IMR-90 (cell line): ENCODE measurements around the gene SLC7A9. TPM values are rescaled to one million over a fixed set of nuclear protein-coding genes. Genes with fewer than 3 reads are reported as not detected.

Experiments used
- ATAC-seq: fragments of 200-7000 bp; cut with Tn5 transposase; 2 replicates; pipeline ENCODE4 v1.9.1; 2020; ENCODE audit warnings: low read depth, mild to moderate bottlenecking, moderate library complexity
- BruUV-seq: library from RNA; stranded (reverse); fragments of 400-500 nt; replicated peaks from 2 replicates; lab custom pipeline; 2021; lab: Mats Ljungman, UMichigan
- CTCF ChIA-PET: fragments of 300-600 bp; formaldehyde crosslinking; extraction: SDS; loops from one replicate; lab custom pipeline; 2021; ENCODE audit warnings: antibody characterized with exemption; lab: Yijun Ruan, JAX
- POLR2A ChIA-PET: fragments of 300-600 bp; sonication (Branson Sonifier 250); formaldehyde crosslinking; loops from one replicate; lab custom pipeline; 2022; ENCODE audit warnings: antibody characterized with exemption; ENCODE audit not compliant: unreplicated experiment; lab: Charles Lee
- DNase-seq: peaks from one replicate; pipeline ENCODE4 v3.0.0; 2013
- H2AFZ ChIP-seq: replicated peaks from 2 replicates; pipeline ENCODE3; 2013; ENCODE audit warnings: low read length, mild to moderate bottlenecking; ENCODE audit not compliant: poor library complexity
- H2AK5ac ChIP-seq: 2 replicates; pipeline ENCODE4 v1.6.1; 2013; ENCODE audit warnings: low read depth, low read length, inconsistent platforms
- H2AK9ac ChIP-seq: replicated peaks from 2 replicates; pipeline ENCODE3; 2013; ENCODE audit warnings: mild to moderate bottlenecking, low read depth, low read length, moderate library complexity; ENCODE audit not compliant: poor library complexity
- H2BK120ac ChIP-seq: 2 replicates; pipeline ENCODE4 v1.6.1; 2013; ENCODE audit warnings: low read depth, low read length, inconsistent platforms
- H2BK15ac ChIP-seq: 3 replicates; pipeline ENCODE4 v1.6.1; 2013; ENCODE audit warnings: low read depth, low read length, inconsistent platforms
- H2BK20ac ChIP-seq: 2 replicates; pipeline ENCODE4 v1.6.1; 2013; ENCODE audit warnings: low read depth, mild to moderate bottlenecking, inconsistent platforms, low read length, moderate library complexity
- H2BK5ac ChIP-seq: 2 replicates; pipeline ENCODE4 v1.6.1; 2013; ENCODE audit warnings: mild to moderate bottlenecking, low read depth, low read length, inconsistent platforms; ENCODE audit not compliant: poor library complexity, severe bottlenecking
- H3K14ac ChIP-seq: replicated peaks from 2 replicates; pipeline ENCODE4 v1.6.1; 2013; ENCODE audit warnings: low read depth, low read length, inconsistent platforms
- H3K18ac ChIP-seq: 2 replicates; pipeline ENCODE4 v1.6.1; 2013; ENCODE audit warnings: low read depth, low read length, control low read depth
- H3K23ac ChIP-seq: 2 replicates; pipeline ENCODE4 v1.6.1; 2013; ENCODE audit warnings: low read depth, low read length, inconsistent platforms
- H3K27ac ChIP-seq: 2 replicates; pipeline ENCODE4 v1.5.1; 2013; ENCODE audit warnings: mild to moderate bottlenecking, control low read depth, low read length; ENCODE audit not compliant: insufficient read depth
- H3K27me3 ChIP-seq: 2 replicates; pipeline ENCODE4 v1.6.1; 2013; ENCODE audit warnings: low read length; ENCODE audit not compliant: control insufficient read depth, insufficient read depth
- H3K36me3 ChIP-seq: 2 replicates; pipeline ENCODE4 v1.6.1; 2013; ENCODE audit warnings: low read length, mixed read lengths; ENCODE audit not compliant: control insufficient read depth, insufficient read depth
- H3K4ac ChIP-seq: 2 replicates; pipeline ENCODE4 v1.6.1; 2013; ENCODE audit warnings: low read depth, low read length, inconsistent platforms
- H3K4me1 ChIP-seq: 2 replicates; pipeline ENCODE4 v1.6.1; 2013; ENCODE audit warnings: low read length, mixed read lengths; ENCODE audit not compliant: control insufficient read depth, insufficient read depth
- H3K4me2 ChIP-seq: 2 replicates; pipeline ENCODE4 v1.6.1; 2013; ENCODE audit warnings: low read depth, mild to moderate bottlenecking, control low read depth, low read length, moderate library complexity
- H3K4me3 ChIP-seq: 2 replicates; pipeline ENCODE4 v1.5.1; 2013; ENCODE audit warnings: low read depth, mild to moderate bottlenecking, control low read depth, low read length, moderate library complexity; ENCODE audit not compliant: insufficient read depth
- H3K56ac ChIP-seq: 2 replicates; pipeline ENCODE4 v1.6.1; 2013; ENCODE audit warnings: low read length, inconsistent platforms; ENCODE audit not compliant: insufficient read depth; ENCODE audit errors: extremely low read depth
- H3K79me1 ChIP-seq, 2 experiments: 2 replicates each; pipeline ENCODE4 v1.6.1; 2013; ENCODE audit warnings: low read length in 2 of 2, inconsistent platforms in 1 of 2, low read depth in 1 of 2
- H3K9ac ChIP-seq: 2 replicates; pipeline ENCODE4 v1.6.1; 2013; ENCODE audit warnings: low read depth, low read length, control low read depth
- H3K9me1 ChIP-seq: 2 replicates; pipeline ENCODE4 v1.6.1; 2013; ENCODE audit warnings: low read length, inconsistent platforms; ENCODE audit not compliant: insufficient read depth
- H3K9me3 ChIP-seq: 2 replicates; pipeline ENCODE4 v1.6.1; 2013; ENCODE audit warnings: low read length; ENCODE audit not compliant: control insufficient read depth, insufficient read depth
- H4K20me1 ChIP-seq: 2 replicates; pipeline ENCODE4 v1.6.1; 2013; ENCODE audit warnings: low read length, inconsistent platforms; ENCODE audit not compliant: insufficient read depth
- H4K5ac ChIP-seq: 2 replicates; pipeline ENCODE4 v1.6.1; 2013; ENCODE audit warnings: mild to moderate bottlenecking, low read depth, low read length, control low read depth
- H4K8ac ChIP-seq, 2 experiments: 2 replicates each; pipeline ENCODE4 v1.6.1; 2013; ENCODE audit warnings: low read depth in 2 of 2, low read length in 2 of 2, control low read depth in 1 of 2, inconsistent platforms in 1 of 2
- H4K91ac ChIP-seq: 2 replicates; pipeline ENCODE4 v1.6.1; 2013; ENCODE audit warnings: low read depth, low read length, inconsistent platforms; ENCODE audit not compliant: insufficient read depth
- BHLHE40 ChIP-seq: fragments of 150-350 bp; IDR thresholded peaks from 2 replicates; pipeline ENCODE4 v1.6.1; 2016; ENCODE audit warnings: mild to moderate bottlenecking, low read depth, low read length
- CEBPB ChIP-seq: IDR thresholded peaks from 2 replicates; pipeline ENCODE4 v1.6.1; 2012; ENCODE audit warnings: low read depth, low read length, improper control_type of control experiment
- CHD1 ChIP-seq: IDR thresholded peaks from 2 replicates; pipeline ENCODE4 v1.6.1; 2012; ENCODE audit warnings: low read depth, low read length, improper control_type of control experiment
- CTCF ChIP-seq: conservative IDR thresholded peaks from 2 replicates; pipeline ENCODE4 v1.5.1; 2012; ENCODE audit warnings: mild to moderate bottlenecking, low read depth, low read length, improper control_type of control experiment
- FOS ChIP-seq: fragments of 150-350 bp; IDR thresholded peaks from 2 replicates; pipeline ENCODE4 v1.6.1; 2016; ENCODE audit warnings: low read depth, low read length
- MAFK ChIP-seq: IDR thresholded peaks from 2 replicates; pipeline ENCODE4 v1.6.1; 2012; ENCODE audit warnings: low read depth, low read length, improper control_type of control experiment
- MAZ ChIP-seq: IDR thresholded peaks from 2 replicates; pipeline ENCODE4 v1.6.1; 2012; ENCODE audit warnings: low read depth, mild to moderate bottlenecking, low read length, improper control_type of control experiment, moderate library complexity, borderline replicate concordance
- MXI1 ChIP-seq: IDR thresholded peaks from 2 replicates; pipeline ENCODE4 v1.6.1; 2012; ENCODE audit warnings: low read depth, mild to moderate bottlenecking, low read length, moderate library complexity, borderline replicate concordance
- NFE2L2 ChIP-seq: fragments of 150-350 bp; IDR thresholded peaks from 2 replicates; pipeline ENCODE4 v1.6.1; 2016; ENCODE audit warnings: low read depth, mild to moderate bottlenecking, low read length
- POLR2A ChIP-seq: IDR thresholded peaks from 2 replicates; pipeline ENCODE4 v1.6.1; 2012; ENCODE audit warnings: mild to moderate bottlenecking, low read depth, low read length
- RAD21 ChIP-seq: IDR thresholded peaks from 2 replicates; pipeline ENCODE4 v1.6.1; 2012; ENCODE audit warnings: low read length, improper control_type of control experiment
- RCOR1 ChIP-seq: IDR thresholded peaks from 2 replicates; pipeline ENCODE4 v1.6.1; 2012; ENCODE audit warnings: mild to moderate bottlenecking, low read length, improper control_type of control experiment; ENCODE audit not compliant: insufficient replicate concordance
- RFX5 ChIP-seq: IDR thresholded peaks from 2 replicates; pipeline ENCODE4 v1.8.0; 2012; ENCODE audit warnings: low read depth, mild to moderate bottlenecking, low read length, moderate library complexity
- SMC3 ChIP-seq: fragments of 150-350 bp; IDR thresholded peaks from 2 replicates; pipeline ENCODE4 v1.6.1; 2016; ENCODE audit warnings: low read depth, mild to moderate bottlenecking, antibody characterized with exemption, low read length, moderate library complexity
- USF2 ChIP-seq: fragments of 150-350 bp; IDR thresholded peaks from 2 replicates; pipeline ENCODE4 v1.6.1; 2017; ENCODE audit warnings: mild to moderate bottlenecking, antibody characterized with exemption, low read length, low read depth
- WGBS, 2 experiments: methylation state at CpG; one replicate each; pipeline versions ENCODE4 v1.1.5 to v1.1.7; 2013; ENCODE audit warnings: missing lambda C conversion rate in 2 of 2; ENCODE audit not compliant: insufficient read length in 1 of 2; ENCODE audit errors: extremely low coverage in 2 of 2; 5-methylcytosine and 5-hydroxymethylcytosine counted together
- dilution Hi-C: fragments of 300-500 bp; cut with HindIII; formaldehyde crosslinking; loops from one replicate; pipeline ENCODE4 v1.14.3; 2018; ENCODE audit warnings: low sequenced_read_pairs; ENCODE audit not compliant: unreplicated experiment
- in situ Hi-C: fragments of 300-500 bp; cut with MboI; formaldehyde crosslinking; loops from 3 replicates; pipeline ENCODE4 v1.14.3; 2019; ENCODE audit warnings: low sequenced_read_pairs, inconsistent platforms, mixed read lengths
- intact Hi-C: fragments of 100-400 bp; cut with micrococcal nuclease; formaldehyde crosslinking; loops from 2 replicates; pipeline ENCODE4 v1.10.0; 2022
- polyA plus RNA-seq, 3 experiments: library from polyadenylated mRNA; depleted of rRNA; stranded (reverse); fragments of >200 nt; gene quantifications; 2 replicates each; pipeline ENCODE4 v1.2.3, GENCODE V29; 2012; ENCODE audit warnings: low replicate concordance in 1 of 3
- total RNA-seq: library from RNA; depleted of rRNA; stranded (reverse); fragments of >200 nt; gene quantifications from 2 replicates; pipeline ENCODE4 v1.2.3, GENCODE V29; 2012
- TF ChIP-seq, protein P1 (sequence below): fragments of 150-350 bp; IDR thresholded peaks from 2 replicates; pipeline ENCODE4 v1.6.1; 2016; ENCODE audit warnings: low read depth, mild to moderate bottlenecking, low read length, moderate library complexity, borderline replicate concordance

SLC7A9 gene
- total and polyA plus RNA-seq, 2 of the 4 experiments (the other 2 are of a cell fraction), result not detected

DNA sequence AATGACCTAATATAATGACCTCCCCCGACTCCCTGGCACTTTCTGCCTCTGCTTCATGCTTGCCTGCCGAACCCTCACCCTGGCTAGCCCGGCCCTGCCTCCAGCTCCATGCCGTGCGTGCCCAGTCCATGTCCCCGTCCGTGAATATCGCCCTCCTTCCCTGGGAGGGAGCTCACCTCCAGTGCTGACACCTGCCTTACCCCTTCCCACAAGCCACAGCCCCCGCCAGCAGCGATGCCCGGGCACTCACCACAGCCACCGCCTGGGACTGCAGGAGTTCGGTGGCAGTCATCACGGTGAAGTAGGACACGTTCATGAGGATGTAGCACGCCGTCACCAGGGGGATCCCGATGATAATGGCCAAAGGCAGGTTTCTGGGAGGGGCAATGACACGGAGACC, 10.0 kb downstream of the SLC7A9 start:
- no TSS peak for BruUV-seq

More for the DNA sequence above, 10.0 kb downstream of the SLC7A9 start:
- Histone ChIP-seq H3K56ac (no peak overlapping the region), H4K91ac (no peak overlapping the region), H3K18ac (no peak overlapping the region), H2BK15ac (no peak overlapping the region), H3K4me1 (no peaks in the 10 kb centered on the region), H2AK9ac (no peak overlapping the region), H4K8ac (no peak overlapping the region), H3K4me3 (no peak overlapping the region), H3K9me3 (no peaks in the 10 kb centered on the region), H2AFZ (no peak overlapping the region), H3K27ac (no peak overlapping the region), H3K36me3 (no peaks in the 10 kb centered on the region), H3K23ac (no peak overlapping the region), H4K20me1 (no peaks in the 10 kb centered on the region), H3K27me3 (no peaks in the 10 kb centered on the region), H2BK120ac (no peak overlapping the region), H3K9me1 (no peaks in the 10 kb centered on the region), H3K4me2 (no peak overlapping the region), H2BK5ac (no peak overlapping the region), H2AK5ac (no peak overlapping the region), H3K79me1 (no peaks in the 10 kb centered on the region), H3K14ac (no peak overlapping the region), H3K4ac (no peak overlapping the region), H3K9ac (no peak overlapping the region), H4K5ac (no peak overlapping the region), H2BK20ac (no peak overlapping the region)
- ATAC-seq (no peak), DNase-seq (no peak)
- dilution Hi-C loops (no loop called here), intact Hi-C loops (no loop called here), in situ Hi-C loops (no loop called here)
- WGBS, 2 experiments, result 87% methylated on average over 3 of the region's 19 CpGs; no CpG with 5 or more reads in 1 of the 2 experiments
- CTCF ChIA-PET, result no interaction called here
- POLR2A ChIA-PET, result no interaction called here
- no peak for TF ChIP-seq CHD1
- no peak for TF ChIP-seq FOS
- no peak for TF ChIP-seq MXI1
- no peak for TF ChIP-seq RFX5
- no peak for TF ChIP-seq USF2
- no peak for TF ChIP-seq MAZ
- TF ChIP-seq, protein P1, sequence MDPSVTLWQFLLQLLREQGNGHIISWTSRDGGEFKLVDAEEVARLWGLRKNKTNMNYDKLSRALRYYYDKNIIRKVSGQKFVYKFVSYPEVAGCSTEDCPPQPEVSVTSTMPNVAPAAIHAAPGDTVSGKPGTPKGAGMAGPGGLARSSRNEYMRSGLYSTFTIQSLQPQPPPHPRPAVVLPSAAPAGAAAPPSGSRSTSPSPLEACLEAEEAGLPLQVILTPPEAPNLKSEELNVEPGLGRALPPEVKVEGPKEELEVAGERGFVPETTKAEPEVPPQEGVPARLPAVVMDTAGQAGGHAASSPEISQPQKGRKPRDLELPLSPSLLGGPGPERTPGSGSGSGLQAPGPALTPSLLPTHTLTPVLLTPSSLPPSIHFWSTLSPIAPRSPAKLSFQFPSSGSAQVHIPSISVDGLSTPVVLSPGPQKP, result no peak
- TF ChIP-seq RAD21, result no peak
- TF ChIP-seq RCOR1, result no peak
- TF ChIP-seq NFE2L2, result no peak
- TF ChIP-seq CTCF, result no peak
- TF ChIP-seq SMC3, result no peak
- TF ChIP-seq BHLHE40, result no peak
- no peak for TF ChIP-seq POLR2A
- TF ChIP-seq CEBPB, result no peak
- TF ChIP-seq MAFK, result no peak
